ENCODE data around the gene CDCA7. TPM values are rescaled to one million over a fixed set of nuclear protein-coding genes. Genes with fewer than 3 reads are reported as not detected.
"Not testable (repeated sequence)": the region's sequence is repeated elsewhere in the genome, so short reads cannot be mapped to it uniquely, and the experiment has no call there.

CDCA7 gene
- 10 to 100 TPM in 1 of 4 donors, 1 to 10 TPM in 1, under 1 TPM in 2; 0.51 to 31.0 (median 4.6) TPM for total RNA-seq

DNA sequence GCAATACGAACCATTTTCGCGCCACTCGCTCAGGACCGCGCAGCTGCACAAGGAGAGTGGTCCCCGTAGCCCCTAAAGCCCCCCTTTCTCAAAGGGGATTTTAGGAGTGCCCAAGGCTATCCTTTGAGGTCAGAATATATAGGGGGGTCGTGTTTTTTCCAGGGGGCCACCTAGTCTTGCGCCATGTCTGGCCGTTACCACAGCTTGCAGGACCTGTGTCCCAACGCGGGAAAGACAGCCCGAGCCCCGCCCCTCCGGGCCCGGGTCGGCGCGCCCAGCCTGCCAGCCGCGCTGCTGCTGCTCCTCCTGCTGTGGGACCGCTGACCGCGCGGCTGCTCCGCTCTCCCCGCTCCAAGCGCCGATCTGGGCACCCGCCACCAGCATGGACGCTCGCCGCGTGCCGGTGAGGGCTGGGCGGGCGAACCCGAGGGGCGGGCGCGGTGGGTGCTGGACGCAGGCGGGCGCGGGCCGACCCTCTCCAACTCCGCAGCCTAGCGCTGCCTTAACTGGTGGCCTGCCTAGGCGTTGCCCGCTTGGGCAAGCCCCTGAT lies at the start of gene CDCA7:
Gene CDCA7, plus strand, starts transcription at position 291 of the 550 bp plus-strand sequence. Its CDS starts 92 bp downstream, at position 383.
- Histone ChIP-seq H3K36me3 (no peaks in the 10 kb centered on the region), H3K27me3 (peaks cover 4 to 16% of the 10 kb centered on the region in 2 donors), H3K27ac (peak within 1 kb of the TSS; percentile 16 to 44), H3K4me1 (peaks cover 0 to 7% of the 10 kb centered on the region in 2 donors), H3K4me3 (peak within 1 kb of the TSS; percentile 23 to 54), H3K9me3 (no peaks in the 10 kb centered on the region)
- peak; percentile 37 to 40 for DNase-seq
- TF ChIP-seq, protein P1, sequence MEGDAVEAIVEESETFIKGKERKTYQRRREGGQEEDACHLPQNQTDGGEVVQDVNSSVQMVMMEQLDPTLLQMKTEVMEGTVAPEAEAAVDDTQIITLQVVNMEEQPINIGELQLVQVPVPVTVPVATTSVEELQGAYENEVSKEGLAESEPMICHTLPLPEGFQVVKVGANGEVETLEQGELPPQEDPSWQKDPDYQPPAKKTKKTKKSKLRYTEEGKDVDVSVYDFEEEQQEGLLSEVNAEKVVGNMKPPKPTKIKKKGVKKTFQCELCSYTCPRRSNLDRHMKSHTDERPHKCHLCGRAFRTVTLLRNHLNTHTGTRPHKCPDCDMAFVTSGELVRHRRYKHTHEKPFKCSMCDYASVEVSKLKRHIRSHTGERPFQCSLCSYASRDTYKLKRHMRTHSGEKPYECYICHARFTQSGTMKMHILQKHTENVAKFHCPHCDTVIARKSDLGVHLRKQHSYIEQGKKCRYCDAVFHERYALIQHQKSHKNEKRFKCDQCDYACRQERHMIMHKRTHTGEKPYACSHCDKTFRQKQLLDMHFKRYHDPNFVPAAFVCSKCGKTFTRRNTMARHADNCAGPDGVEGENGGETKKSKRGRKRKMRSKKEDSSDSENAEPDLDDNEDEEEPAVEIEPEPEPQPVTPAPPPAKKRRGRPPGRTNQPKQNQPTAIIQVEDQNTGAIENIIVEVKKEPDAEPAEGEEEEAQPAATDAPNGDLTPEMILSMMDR (IDR thresholded peaks at IDR 0.05), result peak in 2 of 4 experiments; percentile 14 to 27
- TF ChIP-seq POLR2A (IDR thresholded peaks at IDR 0.05), result peak in 1 of 2 donors; percentile 41
- intact Hi-C loops (cut with DNase I; ENCODE audit: low total_unique reads), result no loop called here

GRCh38 chr2:173305303-173305702 lies 49.4 kb upstream of the CDCA7 start:
- no peak for DNase-seq
- H3K9me3 ChIP-seq, result no peaks in the 10 kb centered on the region
- no peaks in the 10 kb centered on the region for H3K4me1 ChIP-seq
- intact Hi-C loops (cut with DNase I; ENCODE audit: low total_unique reads), result no loop called here
- H3K36me3 ChIP-seq, result no peaks in the 10 kb centered on the region
- no peak overlapping the region for H3K4me3 ChIP-seq
- no peak overlapping the region for H3K27ac ChIP-seq
- no peaks in the 10 kb centered on the region for H3K27me3 ChIP-seq
- no peak for TF ChIP-seq POLR2A (IDR thresholded peaks at IDR 0.05)
- TF ChIP-seq, protein P1 (IDR thresholded peaks at IDR 0.05), result no peak

- intact Hi-C loops (cut with DNase I; ENCODE audit: low total_unique reads), result no loop called here
- no peak for DNase-seq
- H3K4me1 ChIP-seq, result no peaks in the 10 kb centered on the region
- H3K4me3 ChIP-seq, result no peak overlapping the region
- TF ChIP-seq, protein P1 (IDR thresholded peaks at IDR 0.05), result no peak
- no peak for TF ChIP-seq POLR2A (IDR thresholded peaks at IDR 0.05)
- no peaks in the 10 kb centered on the region for H3K27me3 ChIP-seq
- H3K9me3 ChIP-seq, result no peaks in the 10 kb centered on the region
- no peaks in the 10 kb centered on the region for H3K36me3 ChIP-seq
- H3K27ac ChIP-seq, result no peak overlapping the region
These were observed 47.4 kb upstream of the CDCA7 start for GRCh38 chr2:173307293-173307692.

DNA sequence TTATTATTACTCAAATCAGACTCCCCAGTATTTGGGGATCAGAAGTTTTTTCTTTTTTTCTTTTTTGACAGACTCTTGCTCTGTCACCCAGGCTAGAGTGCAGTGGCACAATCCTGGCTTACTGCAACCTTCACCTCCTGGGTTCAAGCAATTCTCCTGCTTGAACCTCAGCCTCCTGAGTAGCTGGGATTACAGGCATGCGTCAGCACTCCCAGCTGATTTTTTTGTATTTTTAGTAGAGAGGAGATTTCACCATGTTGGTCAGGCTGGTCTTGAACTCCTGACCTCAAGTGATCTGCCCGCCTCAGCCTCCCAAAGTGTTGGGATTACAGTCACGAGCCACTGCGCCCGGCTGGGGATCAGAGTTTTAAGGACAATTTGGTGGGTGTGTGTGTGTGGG lies 45.3 kb upstream of the CDCA7 start:
- H3K4me3 ChIP-seq; H3K36me3 ChIP-seq; intact Hi-C loops (cut with DNase I; ENCODE audit: low total_unique reads); H3K27ac ChIP-seq; H3K9me3 ChIP-seq; H3K4me1 ChIP-seq; DNase-seq; H3K27me3 ChIP-seq: not testable (repeated sequence)

DNA sequence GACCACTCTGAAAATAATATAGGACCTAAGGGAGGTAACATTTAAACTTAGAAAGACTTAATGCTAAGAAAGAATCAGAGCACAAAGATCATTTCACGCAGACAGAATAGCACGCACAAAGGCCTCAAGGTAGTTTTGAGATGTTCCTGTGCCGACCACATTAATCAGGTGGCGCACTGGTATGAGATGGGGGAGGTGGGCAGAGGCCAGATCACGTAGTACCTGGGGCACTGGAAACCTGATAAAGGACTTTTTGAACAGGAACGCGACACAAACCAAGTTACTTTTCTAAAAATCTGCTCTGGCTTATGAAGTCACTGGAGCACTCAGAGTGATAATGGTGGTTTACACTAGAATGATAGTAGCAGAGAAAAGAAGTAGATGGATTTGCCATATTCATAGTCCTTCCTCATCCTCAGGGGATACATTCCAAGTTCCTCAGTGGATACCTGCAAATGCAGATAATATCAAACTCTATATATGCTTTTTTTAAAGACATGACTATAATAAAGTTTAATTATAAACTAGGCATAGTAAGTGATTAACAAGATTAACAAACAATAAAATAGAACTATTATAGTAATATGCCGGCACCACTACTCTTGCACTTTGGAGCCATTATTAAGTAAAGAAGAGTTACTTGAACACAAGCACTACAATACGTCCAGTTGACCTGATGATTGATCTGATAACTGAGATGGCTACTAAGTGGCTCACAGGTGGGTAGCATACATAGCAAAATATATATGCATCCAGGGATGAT lies 42.6 kb upstream of the CDCA7 start:
- TF ChIP-seq POLR2A (IDR thresholded peaks at IDR 0.05), result no peak
- TF ChIP-seq, protein P1 (IDR thresholded peaks at IDR 0.05), result no peak
- H3K4me1 ChIP-seq, result no peaks in the 10 kb centered on the region
- no peak overlapping the region for H3K4me3 ChIP-seq
- DNase-seq, result no peak
- intact Hi-C loops (cut with DNase I; ENCODE audit: low total_unique reads), result no loop called here
- no peak overlapping the region for H3K27ac ChIP-seq
- no peaks in the 10 kb centered on the region for H3K9me3 ChIP-seq
- no peaks in the 10 kb centered on the region for H3K36me3 ChIP-seq
- H3K27me3 ChIP-seq, result no peaks in the 10 kb centered on the region
